ENCODE data around the gene CLRN1.

CLRN1 gene

GRCh38 chr3:150920236-150920635 lies 52.3 kb downstream of the CLRN1 start:
- Histone ChIP-seq H3K36me3 (ENCODE audit: control insufficient read depth in 2 of 2, insufficient read depth in 2 of 2, low read length in 2 of 2) (no peaks in the 10 kb centered on the region), H3K27me3 (ENCODE audit: control insufficient read depth in 1 of 2, insufficient read depth in 2 of 2, low read length in 2 of 2) (no peaks in the 10 kb centered on the region), H3K9me3 (ENCODE audit: control insufficient read depth in 2 of 2, low read length in 2 of 2) (no peaks in the 10 kb centered on the region), H3K4me1 (ENCODE audit: control insufficient read depth, insufficient read depth, low read length) (no peaks in the 10 kb centered on the region), H3K27ac (ENCODE audit: low read length) (no peak overlapping the region), H3K4me3 (ENCODE audit: low read length in 2 of 2) (no peak overlapping the region), H3K9ac (ENCODE audit: low read length in 2 of 2) (no peak overlapping the region)

- Histone ChIP-seq H3K4me1 (ENCODE audit: control insufficient read depth, insufficient read depth, low read length) (peaks cover 4% of the 10 kb centered on the region), H3K9ac (ENCODE audit: low read length in 2 of 2) (no peak overlapping the region), H3K36me3 (ENCODE audit: control insufficient read depth in 2 of 2, insufficient read depth in 2 of 2, low read length in 2 of 2) (no peaks in the 10 kb centered on the region), H3K27me3 (ENCODE audit: control insufficient read depth in 1 of 2, insufficient read depth in 2 of 2, low read length in 2 of 2) (no peaks in the 10 kb centered on the region), H3K27ac (ENCODE audit: low read length) (no peak overlapping the region), H3K4me3 (ENCODE audit: low read length in 2 of 2) (no peak overlapping the region), H3K9me3 (ENCODE audit: control insufficient read depth in 2 of 2, low read length in 2 of 2) (no peaks in the 10 kb centered on the region)
Measured at GRCh38 chr3:150917951-150918350, 54.6 kb downstream of the CLRN1 start.

- Histone ChIP-seq H3K9ac (ENCODE audit: low read length in 2 of 2) (no peak overlapping the region), H3K36me3 (ENCODE audit: control insufficient read depth in 2 of 2, insufficient read depth in 2 of 2, low read length in 2 of 2) (no peaks in the 10 kb centered on the region), H3K27me3 (ENCODE audit: control insufficient read depth in 1 of 2, insufficient read depth in 2 of 2, low read length in 2 of 2) (no peaks in the 10 kb centered on the region), H3K27ac (ENCODE audit: low read length) (no peak overlapping the region), H3K4me3 (ENCODE audit: low read length in 2 of 2) (no peak overlapping the region), H3K9me3 (ENCODE audit: control insufficient read depth in 2 of 2, low read length in 2 of 2) (no peaks in the 10 kb centered on the region), H3K4me1 (ENCODE audit: control insufficient read depth, insufficient read depth, low read length) (peaks cover 7% of the 10 kb centered on the region)
Measured at GRCh38 chr3:150913133-150913922, 59.2 kb downstream of the CLRN1 start.

- no peak overlapping the region for H3K9ac ChIP-seq (ENCODE audit: low read length in 2 of 2)
- no peaks in the 10 kb centered on the region for H3K27me3 ChIP-seq (ENCODE audit: control insufficient read depth in 1 of 2, insufficient read depth in 2 of 2, low read length in 2 of 2)
- peaks cover 7% of the 10 kb centered on the region for H3K4me1 ChIP-seq (ENCODE audit: control insufficient read depth, insufficient read depth, low read length)
- no peak overlapping the region for H3K4me3 ChIP-seq (ENCODE audit: low read length in 2 of 2)
- no peak overlapping the region for H3K27ac ChIP-seq (ENCODE audit: low read length)
- H3K9me3 ChIP-seq (ENCODE audit: control insufficient read depth in 2 of 2, low read length in 2 of 2): no peaks in the 10 kb centered on the region
- H3K36me3 ChIP-seq (ENCODE audit: control insufficient read depth in 2 of 2, insufficient read depth in 2 of 2, low read length in 2 of 2): no peaks in the 10 kb centered on the region
Measured at GRCh38 chr3:150912501-150912900, 60.0 kb downstream of the CLRN1 start.

GRCh38 chr3:150911771-150912170 lies 60.8 kb downstream of the CLRN1 start:
- Histone ChIP-seq H3K27ac (ENCODE audit: low read length) (no peak overlapping the region), H3K4me1 (ENCODE audit: control insufficient read depth, insufficient read depth, low read length) (peaks cover 7% of the 10 kb centered on the region), H3K9ac (ENCODE audit: low read length in 2 of 2) (no peak overlapping the region), H3K9me3 (ENCODE audit: control insufficient read depth in 2 of 2, low read length in 2 of 2) (no peaks in the 10 kb centered on the region), H3K36me3 (ENCODE audit: control insufficient read depth in 2 of 2, insufficient read depth in 2 of 2, low read length in 2 of 2) (no peaks in the 10 kb centered on the region), H3K27me3 (ENCODE audit: control insufficient read depth in 1 of 2, insufficient read depth in 2 of 2, low read length in 2 of 2) (no peaks in the 10 kb centered on the region), H3K4me3 (ENCODE audit: low read length in 2 of 2) (no peak overlapping the region)

- H3K4me3 ChIP-seq (ENCODE audit: low read length in 2 of 2): no peak overlapping the region
- no peak overlapping the region for H3K9ac ChIP-seq (ENCODE audit: low read length in 2 of 2)
- no peaks in the 10 kb centered on the region for H3K27me3 ChIP-seq (ENCODE audit: control insufficient read depth in 1 of 2, insufficient read depth in 2 of 2, low read length in 2 of 2)
Measured at GRCh38 chr3:150906461-150906860, 66.1 kb downstream of the CLRN1 start.

GRCh38 chr3:150905746-150906145 lies 66.8 kb downstream of the CLRN1 start:
- H3K27me3 ChIP-seq (ENCODE audit: control insufficient read depth in 1 of 2, insufficient read depth in 2 of 2, low read length in 2 of 2): no peaks in the 10 kb centered on the region
- H3K4me1 ChIP-seq (ENCODE audit: control insufficient read depth, insufficient read depth, low read length): no peaks in the 10 kb centered on the region
- H3K9me3 ChIP-seq (ENCODE audit: control insufficient read depth in 2 of 2, low read length in 2 of 2): no peaks in the 10 kb centered on the region
- H3K27ac ChIP-seq (ENCODE audit: low read length): no peak overlapping the region
- no peak overlapping the region for H3K9ac ChIP-seq (ENCODE audit: low read length in 2 of 2)
- H3K36me3 ChIP-seq (ENCODE audit: control insufficient read depth in 2 of 2, insufficient read depth in 2 of 2, low read length in 2 of 2): no peaks in the 10 kb centered on the region
- no peak overlapping the region for H3K4me3 ChIP-seq (ENCODE audit: low read length in 2 of 2)

More at GRCh38 chr3:150906461-150906860, 66.1 kb downstream of the CLRN1 start:
- Histone ChIP-seq H3K9me3 (ENCODE audit: control insufficient read depth in 2 of 2, low read length in 2 of 2) (no peaks in the 10 kb centered on the region), H3K4me1 (ENCODE audit: control insufficient read depth, insufficient read depth, low read length) (no peaks in the 10 kb centered on the region), H3K36me3 (ENCODE audit: control insufficient read depth in 2 of 2, insufficient read depth in 2 of 2, low read length in 2 of 2) (no peaks in the 10 kb centered on the region), H3K27ac (ENCODE audit: low read length) (no peak overlapping the region)

GRCh38 chr3:150905339-150905738 lies 67.2 kb downstream of the CLRN1 start, which contains the start of gene MINDY4B:
MINDY4B (minus strand) TSS chr3:150905439; CDS start chr3:150905439, 0 bp downstream.
- H3K9me3 ChIP-seq (ENCODE audit: control insufficient read depth in 2 of 2, low read length in 2 of 2): no peaks in the 10 kb centered on the region
- no peak within 1 kb of the TSS for H3K4me3 ChIP-seq (ENCODE audit: low read length in 2 of 2)
- no peak within 1 kb of the TSS for H3K27ac ChIP-seq (ENCODE audit: low read length)
- no peaks in the 10 kb centered on the region for H3K4me1 ChIP-seq (ENCODE audit: control insufficient read depth, insufficient read depth, low read length)
- no peaks in the 10 kb centered on the region for H3K36me3 ChIP-seq (ENCODE audit: control insufficient read depth in 2 of 2, insufficient read depth in 2 of 2, low read length in 2 of 2)
- H3K9ac ChIP-seq (ENCODE audit: low read length in 2 of 2): no peak within 1 kb of the TSS
- no peaks in the 10 kb centered on the region for H3K27me3 ChIP-seq (ENCODE audit: control insufficient read depth in 1 of 2, insufficient read depth in 2 of 2, low read length in 2 of 2)

- H3K9me3 ChIP-seq (ENCODE audit: control insufficient read depth in 2 of 2, low read length in 2 of 2): no peaks in the 10 kb centered on the region
- H3K36me3 ChIP-seq (ENCODE audit: control insufficient read depth in 2 of 2, insufficient read depth in 2 of 2, low read length in 2 of 2): no peaks in the 10 kb centered on the region
- H3K27ac ChIP-seq (ENCODE audit: low read length): no peak overlapping the region
- H3K9ac ChIP-seq (ENCODE audit: low read length in 2 of 2): no peak overlapping the region
- H3K4me1 ChIP-seq (ENCODE audit: control insufficient read depth, insufficient read depth, low read length): no peaks in the 10 kb centered on the region
- no peak overlapping the region for H3K4me3 ChIP-seq (ENCODE audit: low read length in 2 of 2)
- no peaks in the 10 kb centered on the region for H3K27me3 ChIP-seq (ENCODE audit: control insufficient read depth in 1 of 2, insufficient read depth in 2 of 2, low read length in 2 of 2)
Measured at GRCh38 chr3:150902988-150903387, 69.5 kb downstream of the CLRN1 start.

GRCh38 chr3:150901793-150902192 lies 70.7 kb downstream of the CLRN1 start:
- Histone ChIP-seq H3K4me3 (ENCODE audit: low read length in 2 of 2) (no peak overlapping the region), H3K27ac (ENCODE audit: low read length) (no peak overlapping the region), H3K9ac (ENCODE audit: low read length in 2 of 2) (no peak overlapping the region), H3K36me3 (ENCODE audit: control insufficient read depth in 2 of 2, insufficient read depth in 2 of 2, low read length in 2 of 2) (no peaks in the 10 kb centered on the region), H3K9me3 (ENCODE audit: control insufficient read depth in 2 of 2, low read length in 2 of 2) (no peaks in the 10 kb centered on the region), H3K4me1 (ENCODE audit: control insufficient read depth, insufficient read depth, low read length) (no peaks in the 10 kb centered on the region), H3K27me3 (ENCODE audit: control insufficient read depth in 1 of 2, insufficient read depth in 2 of 2, low read length in 2 of 2) (no peaks in the 10 kb centered on the region)

- H3K4me1 ChIP-seq (ENCODE audit: control insufficient read depth, insufficient read depth, low read length): no peaks in the 10 kb centered on the region
- no peak overlapping the region for H3K27ac ChIP-seq (ENCODE audit: low read length)
- H3K27me3 ChIP-seq (ENCODE audit: control insufficient read depth in 1 of 2, insufficient read depth in 2 of 2, low read length in 2 of 2): no peaks in the 10 kb centered on the region
- H3K36me3 ChIP-seq (ENCODE audit: control insufficient read depth in 2 of 2, insufficient read depth in 2 of 2, low read length in 2 of 2): no peaks in the 10 kb centered on the region
- no peak overlapping the region for H3K4me3 ChIP-seq (ENCODE audit: low read length in 2 of 2)
- H3K9ac ChIP-seq (ENCODE audit: low read length in 2 of 2): no peak overlapping the region
- H3K9me3 ChIP-seq (ENCODE audit: control insufficient read depth in 2 of 2, low read length in 2 of 2): no peaks in the 10 kb centered on the region
Measured at GRCh38 chr3:150899141-150899540, 73.4 kb downstream of the CLRN1 start.
